HEK293 (cell line): ENCODE data around the gene ASCL5.

Source experiments
- HOXC10 ChIP-seq: sonication (generic); formaldehyde crosslinking; IDR thresholded peaks from 2 replicates; pipeline ENCODE4 v1.8.1; 2023; ENCODE audit warnings: mild to moderate bottlenecking, missing genetic modification reagents
- HOXD13 ChIP-seq: sonication (generic); formaldehyde crosslinking; IDR thresholded peaks from 2 replicates; pipeline ENCODE4 v1.8.0; 2022; ENCODE audit warnings: missing genetic modification reagents, borderline replicate concordance
- KLF1 ChIP-seq: fragments of 450-650 bp; formaldehyde crosslinking; IDR thresholded peaks from 2 replicates; pipeline ENCODE4 v1.5.1; 2016; ENCODE audit warnings: missing biosample characterization, missing genetic modification characterization
- KLF8 ChIP-seq: fragments of 450-650 bp; formaldehyde crosslinking; IDR thresholded peaks from 2 replicates; pipeline ENCODE4 v1.5.1; 2016; ENCODE audit warnings: missing biosample characterization, missing genetic modification characterization
- SCRT1 ChIP-seq: fragments of 450-650 bp; formaldehyde crosslinking; IDR thresholded peaks from 2 replicates; pipeline ENCODE4 v1.5.1; 2016; ENCODE audit warnings: missing biosample characterization, missing genetic modification characterization, borderline replicate concordance
- ZFP41 ChIP-seq: fragments of 450-650 bp; formaldehyde crosslinking; IDR thresholded peaks from 2 replicates; pipeline ENCODE4 v1.5.1; 2016; ENCODE audit warnings: missing biosample characterization, missing genetic modification characterization, borderline replicate concordance
- ZNF132 ChIP-seq: fragments of 450-650 bp; formaldehyde crosslinking; IDR thresholded peaks from 2 replicates; pipeline ENCODE4 v1.5.1; 2017; ENCODE audit warnings: missing biosample characterization, missing genetic modification characterization, borderline replicate concordance
- ZNF239 ChIP-seq: fragments of 450-650 bp; formaldehyde crosslinking; IDR thresholded peaks from 2 replicates; pipeline ENCODE4 v1.5.1; 2016; ENCODE audit warnings: missing biosample characterization, missing genetic modification characterization
- ZNF248 ChIP-seq: fragments of 450-650 bp; formaldehyde crosslinking; IDR thresholded peaks from 2 replicates; pipeline ENCODE4 v1.5.1; 2017; ENCODE audit warnings: missing biosample characterization, missing genetic modification characterization
- ZNF266 ChIP-seq: fragments of 450-650 bp; formaldehyde crosslinking; IDR thresholded peaks from 2 replicates; pipeline ENCODE4 v1.5.1; 2016; ENCODE audit warnings: missing biosample characterization, missing genetic modification characterization, low read depth
- ZNF341 ChIP-seq: fragments of 450-650 bp; formaldehyde crosslinking; IDR thresholded peaks from 2 replicates; pipeline ENCODE4; 2016; ENCODE audit warnings: low read depth, missing biosample characterization, missing genetic modification characterization
- ZNF404 ChIP-seq: fragments of 450-650 bp; formaldehyde crosslinking; IDR thresholded peaks from 2 replicates; pipeline ENCODE4 v1.5.1; 2017; ENCODE audit warnings: missing biosample characterization, missing genetic modification characterization
- ZNF416 ChIP-seq: fragments of 450-650 bp; formaldehyde crosslinking; IDR thresholded peaks from 2 replicates; pipeline ENCODE4 v1.5.1; 2016; ENCODE audit warnings: missing biosample characterization, missing genetic modification characterization
- ZNF501 ChIP-seq: fragments of 450-650 bp; formaldehyde crosslinking; IDR thresholded peaks from 2 replicates; pipeline ENCODE4 v1.5.1; 2016; ENCODE audit warnings: missing biosample characterization, missing genetic modification characterization
- ZNF571 ChIP-seq: fragments of 450-650 bp; formaldehyde crosslinking; IDR thresholded peaks from 2 replicates; pipeline ENCODE4 v1.5.0; 2017; ENCODE audit warnings: missing biosample characterization, missing genetic modification characterization
- ZNF585B ChIP-seq: fragments of 450-650 bp; formaldehyde crosslinking; IDR thresholded peaks from 2 replicates; pipeline ENCODE4 v1.5.1; 2016; ENCODE audit warnings: missing biosample characterization, missing genetic modification characterization
- ZNF621 ChIP-seq: fragments of 450-650 bp; formaldehyde crosslinking; IDR thresholded peaks from 2 replicates; pipeline ENCODE4 v1.5.1; 2017; ENCODE audit warnings: missing biosample characterization, missing genetic modification characterization
- ZNF658 ChIP-seq: fragments of 450-650 bp; formaldehyde crosslinking; IDR thresholded peaks from 2 replicates; pipeline ENCODE4; 2016; ENCODE audit warnings: missing biosample characterization, missing genetic modification characterization
- ZNF785 ChIP-seq: fragments of 450-650 bp; formaldehyde crosslinking; IDR thresholded peaks from 2 replicates; pipeline ENCODE4 v1.5.1; 2016; ENCODE audit warnings: missing biosample characterization, missing genetic modification characterization
- TF ChIP-seq, protein P1 (sequence below): fragments of 450-650 bp; formaldehyde crosslinking; conservative IDR thresholded peaks from 2 replicates; pipeline ENCODE4 v1.5.1; 2016; ENCODE audit warnings: low read depth, missing biosample characterization, missing genetic modification characterization
- TF ChIP-seq, protein P2 (sequence below): fragments of 450-650 bp; formaldehyde crosslinking; IDR thresholded peaks from 2 replicates; pipeline ENCODE4 v1.5.1; 2016; ENCODE audit warnings: missing biosample characterization, missing genetic modification characterization
- TF ChIP-seq, protein P3 (sequence below): fragments of 450-650 bp; formaldehyde crosslinking; IDR thresholded peaks from 2 replicates; pipeline ENCODE4 v1.5.1; 2016; ENCODE audit warnings: missing biosample characterization, missing genetic modification characterization
- TF ChIP-seq, protein P4 (sequence below): fragments of 450-650 bp; formaldehyde crosslinking; IDR thresholded peaks from 2 replicates; pipeline ENCODE4 v1.5.1; 2016; ENCODE audit warnings: missing biosample characterization, missing genetic modification characterization, low read depth
- TF ChIP-seq, protein P5 (sequence below): fragments of 450-650 bp; formaldehyde crosslinking; IDR thresholded peaks from 2 replicates; pipeline ENCODE4 v1.5.1; 2016; ENCODE audit warnings: missing biosample characterization, missing genetic modification characterization
- TF ChIP-seq, protein P6 (sequence below): fragments of 450-650 bp; formaldehyde crosslinking; IDR thresholded peaks from 2 replicates; pipeline ENCODE4; 2016; ENCODE audit warnings: missing biosample characterization, missing genetic modification characterization

The ASCL5 gene

DNA sequence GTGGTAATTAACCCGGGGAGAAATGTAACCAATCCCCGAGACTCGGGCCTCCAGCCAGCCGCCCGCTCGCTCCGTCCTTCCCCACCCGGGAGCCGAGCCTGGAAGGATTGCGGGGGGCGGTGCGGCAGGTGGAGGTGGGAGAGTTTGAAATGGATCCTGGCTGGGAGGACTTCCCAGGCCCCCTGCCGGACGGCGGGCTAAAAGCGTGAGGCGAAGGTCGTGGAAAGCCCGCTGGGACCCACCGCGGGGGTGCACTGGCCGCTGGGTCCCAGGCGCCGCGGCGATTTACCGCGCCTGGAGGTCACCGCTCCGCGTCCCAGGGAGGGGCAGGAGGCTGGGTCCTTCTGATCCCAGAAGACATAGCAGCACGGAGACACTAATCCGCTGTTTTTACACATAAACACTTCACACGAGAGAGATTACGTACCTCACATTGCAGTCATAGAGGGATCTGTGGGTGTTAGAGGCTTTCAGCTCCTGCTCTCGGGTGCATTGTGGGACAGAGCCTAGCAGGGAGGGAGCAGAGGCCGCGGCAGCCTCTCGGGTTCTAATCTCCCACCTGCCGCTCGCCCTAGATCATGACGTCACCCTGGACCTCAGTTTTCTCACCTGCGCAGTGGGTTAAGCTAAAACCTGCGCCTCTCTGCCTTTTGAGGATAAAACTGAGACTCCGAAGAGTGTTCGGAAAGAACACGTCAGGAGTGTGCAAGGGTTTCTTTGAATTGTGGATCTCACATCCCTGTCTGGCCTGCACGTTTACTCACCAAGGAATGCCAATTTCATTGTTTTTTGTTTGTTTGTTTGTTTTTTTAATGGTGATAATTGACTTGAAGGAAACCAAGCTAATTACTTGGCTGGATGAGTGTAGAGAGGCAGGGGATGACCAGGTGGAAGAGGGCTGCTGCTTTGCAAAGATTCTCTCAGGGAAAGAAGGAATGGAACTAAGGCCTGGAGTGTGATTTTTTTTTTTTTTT lies 44.4 kb upstream of the ASCL5 start (continued):
- TF ChIP-seq, protein P1, sequence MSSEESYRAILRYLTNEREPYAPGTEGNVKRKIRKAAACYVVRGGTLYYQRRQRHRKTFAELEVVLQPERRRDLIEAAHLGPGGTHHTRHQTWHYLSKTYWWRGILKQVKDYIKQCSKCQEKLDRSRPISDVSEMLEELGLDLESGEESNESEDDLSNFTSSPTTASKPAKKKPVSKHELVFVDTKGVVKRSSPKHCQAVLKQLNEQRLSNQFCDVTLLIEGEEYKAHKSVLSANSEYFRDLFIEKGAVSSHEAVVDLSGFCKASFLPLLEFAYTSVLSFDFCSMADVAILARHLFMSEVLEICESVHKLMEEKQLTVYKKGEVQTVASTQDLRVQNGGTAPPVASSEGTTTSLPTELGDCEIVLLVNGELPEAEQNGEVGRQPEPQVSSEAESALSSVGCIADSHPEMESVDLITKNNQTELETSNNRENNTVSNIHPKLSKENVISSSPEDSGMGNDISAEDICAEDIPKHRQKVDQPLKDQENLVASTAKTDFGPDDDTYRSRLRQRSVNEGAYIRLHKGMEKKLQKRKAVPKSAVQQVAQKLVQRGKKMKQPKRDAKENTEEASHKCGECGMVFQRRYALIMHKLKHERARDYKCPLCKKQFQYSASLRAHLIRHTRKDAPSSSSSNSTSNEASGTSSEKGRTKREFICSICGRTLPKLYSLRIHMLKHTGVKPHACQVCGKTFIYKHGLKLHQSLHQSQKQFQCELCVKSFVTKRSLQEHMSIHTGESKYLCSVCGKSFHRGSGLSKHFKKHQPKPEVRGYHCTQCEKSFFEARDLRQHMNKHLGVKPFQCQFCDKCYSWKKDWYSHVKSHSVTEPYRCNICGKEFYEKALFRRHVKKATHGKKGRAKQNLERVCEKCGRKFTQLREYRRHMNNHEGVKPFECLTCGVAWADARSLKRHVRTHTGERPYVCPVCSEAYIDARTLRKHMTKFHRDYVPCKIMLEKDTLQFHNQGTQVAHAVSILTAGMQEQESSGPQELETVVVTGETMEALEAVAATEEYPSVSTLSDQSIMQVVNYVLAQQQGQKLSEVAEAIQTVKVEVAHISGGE (tag by site-specific recombination), result no peak
- TF ChIP-seq ZNF571 (no peak), ZNF132 (tag by site-specific recombination) (no peak), HOXD13 (CRISPR knock-in tag) (no peak), ZNF404 (tag by site-specific recombination) (no peak), ZNF239 (no peak), ZNF658 (no peak), HOXC10 (CRISPR knock-in tag) (no peak), ZNF621 (tag by site-specific recombination) (no peak), SCRT1 (tag by site-specific recombination) (peak; percentile 76), ZNF266 (no peak), KLF8 (tag by site-specific recombination) (peak; percentile 74), ZFP41 (tag by site-specific recombination) (no peak), ZNF341 (tag by site-specific recombination) (peak; percentile 92), ZNF585B (tag by site-specific recombination) (no peak), KLF1 (tag by site-specific recombination) (peak; percentile 36), ZNF785 (tag by site-specific recombination) (no peak; the same call in 1 of the 2 replicates), ZNF248 (tag by site-specific recombination) (no peak), ZNF501 (peak; percentile 25; the same call in 1 of the 2 replicates), ZNF416 (tag by site-specific recombination) (no peak)
- TF ChIP-seq, protein P2, sequence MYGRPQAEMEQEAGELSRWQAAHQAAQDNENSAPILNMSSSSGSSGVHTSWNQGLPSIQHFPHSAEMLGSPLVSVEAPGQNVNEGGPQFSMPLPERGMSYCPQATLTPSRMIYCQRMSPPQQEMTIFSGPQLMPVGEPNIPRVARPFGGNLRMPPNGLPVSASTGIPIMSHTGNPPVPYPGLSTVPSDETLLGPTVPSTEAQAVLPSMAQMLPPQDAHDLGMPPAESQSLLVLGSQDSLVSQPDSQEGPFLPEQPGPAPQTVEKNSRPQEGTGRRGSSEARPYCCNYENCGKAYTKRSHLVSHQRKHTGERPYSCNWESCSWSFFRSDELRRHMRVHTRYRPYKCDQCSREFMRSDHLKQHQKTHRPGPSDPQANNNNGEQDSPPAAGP (tag by site-specific recombination), result peak; percentile 88
- TF ChIP-seq, protein P3, sequence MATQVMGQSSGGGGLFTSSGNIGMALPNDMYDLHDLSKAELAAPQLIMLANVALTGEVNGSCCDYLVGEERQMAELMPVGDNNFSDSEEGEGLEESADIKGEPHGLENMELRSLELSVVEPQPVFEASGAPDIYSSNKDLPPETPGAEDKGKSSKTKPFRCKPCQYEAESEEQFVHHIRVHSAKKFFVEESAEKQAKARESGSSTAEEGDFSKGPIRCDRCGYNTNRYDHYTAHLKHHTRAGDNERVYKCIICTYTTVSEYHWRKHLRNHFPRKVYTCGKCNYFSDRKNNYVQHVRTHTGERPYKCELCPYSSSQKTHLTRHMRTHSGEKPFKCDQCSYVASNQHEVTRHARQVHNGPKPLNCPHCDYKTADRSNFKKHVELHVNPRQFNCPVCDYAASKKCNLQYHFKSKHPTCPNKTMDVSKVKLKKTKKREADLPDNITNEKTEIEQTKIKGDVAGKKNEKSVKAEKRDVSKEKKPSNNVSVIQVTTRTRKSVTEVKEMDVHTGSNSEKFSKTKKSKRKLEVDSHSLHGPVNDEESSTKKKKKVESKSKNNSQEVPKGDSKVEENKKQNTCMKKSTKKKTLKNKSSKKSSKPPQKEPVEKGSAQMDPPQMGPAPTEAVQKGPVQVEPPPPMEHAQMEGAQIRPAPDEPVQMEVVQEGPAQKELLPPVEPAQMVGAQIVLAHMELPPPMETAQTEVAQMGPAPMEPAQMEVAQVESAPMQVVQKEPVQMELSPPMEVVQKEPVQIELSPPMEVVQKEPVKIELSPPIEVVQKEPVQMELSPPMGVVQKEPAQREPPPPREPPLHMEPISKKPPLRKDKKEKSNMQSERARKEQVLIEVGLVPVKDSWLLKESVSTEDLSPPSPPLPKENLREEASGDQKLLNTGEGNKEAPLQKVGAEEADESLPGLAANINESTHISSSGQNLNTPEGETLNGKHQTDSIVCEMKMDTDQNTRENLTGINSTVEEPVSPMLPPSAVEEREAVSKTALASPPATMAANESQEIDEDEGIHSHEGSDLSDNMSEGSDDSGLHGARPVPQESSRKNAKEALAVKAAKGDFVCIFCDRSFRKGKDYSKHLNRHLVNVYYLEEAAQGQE (tag by site-specific recombination), result 0 out of 2 replicates have a peak, but pooled peaks have one; percentile 6
- TF ChIP-seq, protein P4, sequence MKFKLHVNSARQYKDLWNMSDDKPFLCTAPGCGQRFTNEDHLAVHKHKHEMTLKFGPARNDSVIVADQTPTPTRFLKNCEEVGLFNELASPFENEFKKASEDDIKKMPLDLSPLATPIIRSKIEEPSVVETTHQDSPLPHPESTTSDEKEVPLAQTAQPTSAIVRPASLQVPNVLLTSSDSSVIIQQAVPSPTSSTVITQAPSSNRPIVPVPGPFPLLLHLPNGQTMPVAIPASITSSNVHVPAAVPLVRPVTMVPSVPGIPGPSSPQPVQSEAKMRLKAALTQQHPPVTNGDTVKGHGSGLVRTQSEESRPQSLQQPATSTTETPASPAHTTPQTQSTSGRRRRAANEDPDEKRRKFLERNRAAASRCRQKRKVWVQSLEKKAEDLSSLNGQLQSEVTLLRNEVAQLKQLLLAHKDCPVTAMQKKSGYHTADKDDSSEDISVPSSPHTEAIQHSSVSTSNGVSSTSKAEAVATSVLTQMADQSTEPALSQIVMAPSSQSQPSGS (tag by site-specific recombination), result peak; percentile 99
- TF ChIP-seq, protein P5, sequence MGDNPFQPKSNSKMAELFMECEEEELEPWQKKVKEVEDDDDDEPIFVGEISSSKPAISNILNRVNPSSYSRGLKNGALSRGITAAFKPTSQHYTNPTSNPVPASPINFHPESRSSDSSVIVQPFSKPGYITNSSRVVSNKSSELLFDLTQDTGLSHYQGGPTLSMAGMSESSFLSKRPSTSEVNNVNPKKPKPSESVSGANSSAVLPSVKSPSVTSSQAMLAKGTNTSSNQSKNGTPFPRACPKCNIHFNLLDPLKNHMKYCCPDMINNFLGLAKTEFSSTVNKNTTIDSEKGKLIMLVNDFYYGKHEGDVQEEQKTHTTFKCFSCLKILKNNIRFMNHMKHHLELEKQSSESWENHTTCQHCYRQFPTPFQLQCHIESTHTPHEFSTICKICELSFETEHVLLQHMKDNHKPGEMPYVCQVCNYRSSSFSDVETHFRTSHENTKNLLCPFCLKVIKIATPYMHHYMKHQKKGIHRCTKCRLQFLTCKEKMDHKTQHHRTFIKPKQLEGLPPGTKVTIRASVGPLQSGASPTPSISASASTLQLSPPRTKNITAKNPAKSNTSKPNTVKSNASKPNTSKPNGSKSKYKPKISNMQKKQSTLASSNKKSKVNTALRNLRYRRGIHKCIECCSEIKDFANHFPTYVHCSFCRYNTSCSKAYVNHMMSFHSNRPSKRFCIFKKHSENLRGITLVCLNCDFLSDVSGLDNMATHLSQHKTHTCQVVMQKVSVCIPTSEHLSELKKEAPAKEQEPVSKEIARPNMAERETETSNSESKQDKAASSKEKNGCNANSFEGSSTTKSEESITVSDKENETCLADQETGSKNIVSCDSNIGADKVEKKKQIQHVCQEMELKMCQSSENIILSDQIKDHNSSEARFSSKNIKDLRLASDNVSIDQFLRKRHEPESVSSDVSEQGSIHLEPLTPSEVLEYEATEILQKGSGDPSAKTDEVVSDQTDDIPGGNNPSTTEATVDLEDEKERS (tag by site-specific recombination), result no peak
- TF ChIP-seq, protein P6, sequence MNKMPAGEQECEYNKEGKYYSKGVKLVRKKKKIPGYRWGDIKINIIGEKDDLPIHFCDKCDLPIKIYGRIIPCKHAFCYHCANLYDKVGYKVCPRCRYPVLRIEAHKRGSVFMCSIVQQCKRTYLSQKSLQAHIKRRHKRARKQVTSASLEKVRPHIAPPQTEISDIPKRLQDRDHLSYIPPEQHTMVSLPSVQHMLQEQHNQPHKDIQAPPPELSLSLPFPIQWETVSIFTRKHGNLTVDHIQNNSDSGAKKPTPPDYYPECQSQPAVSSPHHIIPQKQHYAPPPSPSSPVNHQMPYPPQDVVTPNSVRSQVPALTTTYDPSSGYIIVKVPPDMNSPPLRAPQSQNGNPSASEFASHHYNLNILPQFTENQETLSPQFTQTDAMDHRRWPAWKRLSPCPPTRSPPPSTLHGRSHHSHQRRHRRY (tag by site-specific recombination), result no peak
